ENCODE results near the gene BOLA1. TPM values are rescaled to one million over a fixed set of nuclear protein-coding genes. Genes with fewer than 3 reads are reported as not detected.
A peak's percentile ranks its signal among the peaks of the same experiment; 100 is the strongest.
"Not testable (repeated sequence)": the region's sequence is repeated elsewhere in the genome, so short reads cannot be mapped to it uniquely, and the experiment has no call there.

The BOLA1 gene
- total RNA-seq, 1 experiment from 2014 or later, result 23.5 TPM

GRCh38 chr1:149928401-149928724 lies 29.0 kb downstream of the BOLA1 start:
- no peak for DNase-seq (ENCODE audit: low spot score)

GRCh38 chr1:149929856-149930255 lies 30.5 kb downstream of the BOLA1 start:
- no peak for DNase-seq (ENCODE audit: low spot score)

DNA sequence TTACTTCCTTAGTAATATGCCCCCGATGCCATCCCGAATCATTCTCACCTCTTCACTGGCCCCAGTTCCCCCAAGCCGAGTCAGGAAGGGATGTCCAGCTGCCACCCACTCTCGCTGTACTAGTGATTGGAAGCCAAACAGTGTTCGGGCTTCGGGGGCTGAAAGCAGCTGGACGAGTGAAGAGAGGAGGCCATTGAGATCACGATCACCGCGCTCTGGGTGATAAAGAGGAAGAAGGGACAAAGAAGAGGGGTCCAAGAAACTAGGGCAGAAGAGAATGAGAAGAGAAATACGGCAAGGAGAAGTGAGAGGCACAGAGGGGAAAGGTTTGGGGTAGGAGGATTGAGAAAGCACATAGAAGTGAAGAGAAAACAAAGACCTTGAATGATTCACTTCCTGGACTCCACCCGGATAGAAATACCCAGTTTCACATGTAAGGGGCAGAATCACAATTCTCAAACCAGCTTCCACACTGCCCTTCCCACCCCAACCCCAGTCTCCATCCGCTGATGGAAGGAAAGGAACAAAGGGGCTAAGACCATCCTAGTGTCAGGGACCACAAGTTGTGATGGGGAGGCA lies 31.9 kb downstream of the BOLA1 start:
- DNase-seq (ENCODE audit: low spot score), result peak; percentile 62

GRCh38 chr1:149932474-149932873 lies 33.1 kb downstream of the BOLA1 start:
- DNase-seq (ENCODE audit: low spot score), result no peak

DNA sequence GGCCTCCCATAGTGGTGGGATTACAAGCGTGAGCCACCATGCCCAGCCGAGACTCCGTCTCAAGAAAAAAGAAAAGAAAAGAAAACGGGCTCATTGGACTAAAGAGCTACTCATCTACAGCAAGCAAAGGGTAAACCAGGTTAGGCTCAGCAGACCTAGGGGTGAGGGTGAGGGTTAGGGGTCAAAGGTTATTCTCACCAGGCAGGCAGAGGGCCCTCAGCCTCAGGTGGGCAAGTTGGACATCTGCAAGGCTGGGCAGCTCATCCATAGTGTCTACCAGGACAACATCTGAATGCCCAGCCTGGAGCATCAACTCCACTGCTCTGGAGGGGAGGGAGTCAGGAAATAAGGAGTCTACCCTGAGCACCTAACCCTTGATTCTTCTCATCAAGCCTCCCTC lies 33.8 kb downstream of the BOLA1 start:
- DNase-seq (ENCODE audit: low spot score), result no peak

- DNase-seq (ENCODE audit: low spot score), result no peak
Measured at GRCh38 chr1:149934356-149934755, 35.0 kb downstream of the BOLA1 start.

DNA sequence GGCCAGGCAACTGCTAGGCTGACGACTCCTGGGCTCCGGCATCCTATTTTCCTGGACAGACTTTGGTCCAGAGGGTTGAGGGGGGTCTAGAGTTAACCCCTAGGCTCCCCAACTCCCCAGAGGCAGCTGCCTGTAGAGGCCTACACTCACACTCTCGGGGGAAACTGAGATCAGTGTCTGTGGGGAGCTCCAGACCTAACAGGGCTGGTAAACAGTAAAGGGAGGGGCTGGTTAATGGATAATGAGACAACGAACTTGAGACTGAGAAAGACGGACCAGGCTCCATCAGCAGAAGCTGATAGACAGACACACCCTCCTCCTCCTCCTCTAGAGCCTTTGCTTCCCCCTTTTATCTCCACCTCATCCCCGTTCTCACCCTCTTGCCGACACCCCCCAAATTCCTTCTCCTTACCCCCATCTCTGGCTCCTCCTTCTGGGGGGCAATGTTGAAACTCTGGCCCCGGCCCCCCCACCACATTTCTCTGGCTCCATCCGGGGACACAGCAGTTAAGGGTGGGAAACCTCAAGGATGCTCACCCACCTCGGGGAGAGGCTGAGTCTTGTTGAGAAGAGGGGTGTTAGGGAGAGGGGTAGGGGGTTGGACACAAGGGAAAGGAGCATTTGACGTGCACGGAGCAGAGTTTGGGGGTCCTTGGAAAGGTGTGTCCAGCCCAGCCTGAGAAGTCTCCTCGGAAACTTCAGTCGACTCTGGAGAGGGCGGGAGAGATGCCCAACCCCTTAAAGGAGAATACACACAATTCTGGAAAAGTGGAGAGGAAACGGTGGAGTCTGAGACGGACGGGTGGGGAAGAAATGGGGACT lies 37.0 kb downstream of the BOLA1 start, which contains the start of gene MTMR11:
MTMR11 (minus strand) TSS at position 710 of the 822 bp plus-strand sequence; CDS start at position 478, 232 bp downstream.
- peak; percentile 60 for DNase-seq (ENCODE audit: low spot score)

DNA sequence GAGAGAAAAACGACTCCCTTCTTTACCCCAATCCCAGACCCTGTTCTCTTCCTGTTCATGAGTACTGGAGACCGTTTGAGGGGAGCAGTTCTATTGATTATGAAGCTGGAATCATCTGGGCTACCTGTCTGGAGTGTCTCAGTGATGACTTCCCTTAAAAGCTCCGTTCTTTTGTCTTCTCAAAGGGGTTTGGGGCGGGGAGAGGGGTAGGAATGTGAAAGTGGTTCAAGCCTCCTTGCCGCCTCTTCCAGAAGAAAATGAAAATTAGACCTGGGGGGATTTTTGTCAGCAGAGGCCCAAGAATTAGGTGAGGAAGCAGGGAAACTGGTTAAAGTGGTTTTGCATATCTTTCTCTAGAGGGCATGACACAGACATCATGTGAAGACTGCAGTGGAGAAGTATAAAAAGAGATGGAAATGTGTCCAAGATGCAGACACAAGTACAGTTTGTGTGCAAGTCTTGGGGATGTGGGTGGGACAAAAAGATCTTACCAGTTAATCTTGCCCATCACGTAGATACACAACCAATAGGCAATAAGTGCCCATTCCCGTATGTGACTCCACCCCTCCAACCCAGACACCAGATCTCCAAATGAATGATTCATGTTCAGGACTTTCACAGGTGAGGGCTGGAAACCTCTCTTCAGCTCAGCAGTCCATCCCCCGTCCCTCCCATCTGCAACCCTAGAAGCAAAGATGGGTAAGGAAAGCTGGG lies 37.8 kb downstream of the BOLA1 start:
- peak; percentile 88 for DNase-seq (ENCODE audit: low spot score)

DNA sequence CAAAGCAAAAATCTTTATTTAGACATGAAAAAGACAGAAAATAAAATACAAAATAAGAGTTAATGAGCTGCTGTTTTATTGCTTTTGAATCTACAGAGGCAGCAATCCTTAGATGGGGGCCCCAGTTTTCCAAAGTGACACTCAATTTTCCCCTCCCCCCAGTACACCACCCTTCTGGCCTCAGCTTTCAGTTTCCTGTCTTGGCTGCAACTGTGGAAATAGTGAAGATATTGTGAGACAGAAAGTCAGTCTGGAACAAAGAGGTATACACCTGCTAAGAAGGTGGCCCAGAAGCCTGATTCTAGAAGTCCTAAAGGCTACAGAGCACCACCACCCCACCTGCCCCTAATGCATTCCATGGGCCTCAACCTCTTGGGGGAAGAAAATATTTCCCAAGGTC lies 38.4 kb downstream of the BOLA1 start:
- no peak for DNase-seq (ENCODE audit: low spot score)

- not testable (repeated sequence) for DNase-seq (ENCODE audit: low spot score)
Measured at GRCh38 chr1:149938668-149939003, 39.3 kb downstream of the BOLA1 start.

DNA sequence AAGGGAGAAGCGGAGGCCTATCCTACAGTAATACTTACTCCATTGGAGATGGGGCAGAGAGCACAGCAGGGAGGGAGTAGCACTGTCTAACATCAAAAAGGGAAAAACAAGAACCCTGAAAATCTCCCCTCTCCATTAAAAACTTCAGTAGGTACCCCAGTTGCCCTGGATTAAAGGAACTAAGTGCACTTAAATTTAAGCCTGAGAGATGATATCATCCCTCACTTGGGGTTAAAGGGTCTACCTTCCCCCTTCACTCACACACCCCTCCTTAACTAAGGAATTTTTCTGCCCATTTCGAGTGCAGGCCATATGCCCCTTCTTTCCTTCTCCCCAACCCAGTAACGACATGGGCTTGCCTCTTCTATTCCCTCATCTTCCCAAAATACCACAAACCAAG lies 41.1 kb downstream of the BOLA1 start:
- no peak for DNase-seq (ENCODE audit: low spot score)

- no peak for DNase-seq (ENCODE audit: low spot score)
Measured at GRCh38 chr1:149942207-149942606, 42.8 kb downstream of the BOLA1 start.

- no peak for DNase-seq (ENCODE audit: low spot score)
Measured at GRCh38 chr1:149942885-149943284, 43.5 kb downstream of the BOLA1 start.

DNA sequence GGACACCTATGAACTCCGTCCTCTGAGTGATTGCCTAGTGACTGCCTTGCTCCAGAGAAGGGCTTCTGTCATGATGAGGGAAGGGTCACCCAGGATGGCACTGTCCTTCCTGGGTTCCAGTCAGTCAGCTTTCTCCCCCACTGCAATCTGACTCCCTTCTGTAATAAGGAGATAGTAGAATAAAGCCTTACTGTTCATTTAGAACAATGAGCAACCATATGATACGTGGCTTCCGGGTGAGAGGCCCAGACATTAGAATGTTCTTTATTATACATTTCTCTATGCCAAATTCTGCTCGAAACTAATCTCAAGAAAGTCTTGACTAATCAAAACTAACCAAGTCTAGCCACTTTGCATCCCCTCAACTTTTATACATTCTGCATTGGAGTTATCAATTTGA lies 45.8 kb downstream of the BOLA1 start:
- DNase-seq (ENCODE audit: low spot score), result no peak

GRCh38 chr1:149949911-149950310 lies 50.5 kb downstream of the BOLA1 start:
- no peak for DNase-seq (ENCODE audit: low spot score)

Other genes starting within 250 kb of the BOLA1 start
- not detected in 2 replicates for gene FCGR1A, start 116.9 kb upstream of the BOLA1 start, total RNA-seq (2014; rRNA removed; shearing (Covaris generic))
- gene SV2A, start 18.3 kb downstream of the BOLA1 start, total RNA-seq (2014; rRNA removed; shearing (Covaris generic)), result 32.2 and 37.7 TPM in 2 replicates
- gene SF3B4, start 28.2 kb downstream of the BOLA1 start, total RNA-seq (2014; rRNA removed; shearing (Covaris generic)), result 26.9 and 37.0 TPM in 2 replicates
- gene MTMR11, start 37.3 kb downstream of the BOLA1 start, total RNA-seq (2014; rRNA removed; shearing (Covaris generic)), result 7.2 and 9.0 TPM in 2 replicates
- gene OTUD7B, start 111.2 kb downstream of the BOLA1 start, total RNA-seq (2014; rRNA removed; shearing (Covaris generic)), result 15.6 and 19.7 TPM in 2 replicates
- gene VPS45, start 168.2 kb downstream of the BOLA1 start, total RNA-seq (2014; rRNA removed; shearing (Covaris generic)), result 57.5 and 72.8 TPM in 2 replicates